HG03095 (cell line): Measurements from ENCODE around the gene NSG1.

Source experiments
- ATAC-seq: cut with Tn5 transposase; IDR thresholded peaks from one replicate; pipeline ENCODE4 v1.9.1; 2021; ENCODE audit warnings: moderate library complexity; ENCODE audit not compliant: unreplicated experiment

The NSG1 gene

GRCh38 chr4:4428966-4429875, 42.3 kb downstream of the NSG1 start:
- no peak for ATAC-seq

GRCh38 chr4:4430492-4431195, 43.7 kb downstream of the NSG1 start:
- ATAC-seq: peak; percentile 62

DNA sequence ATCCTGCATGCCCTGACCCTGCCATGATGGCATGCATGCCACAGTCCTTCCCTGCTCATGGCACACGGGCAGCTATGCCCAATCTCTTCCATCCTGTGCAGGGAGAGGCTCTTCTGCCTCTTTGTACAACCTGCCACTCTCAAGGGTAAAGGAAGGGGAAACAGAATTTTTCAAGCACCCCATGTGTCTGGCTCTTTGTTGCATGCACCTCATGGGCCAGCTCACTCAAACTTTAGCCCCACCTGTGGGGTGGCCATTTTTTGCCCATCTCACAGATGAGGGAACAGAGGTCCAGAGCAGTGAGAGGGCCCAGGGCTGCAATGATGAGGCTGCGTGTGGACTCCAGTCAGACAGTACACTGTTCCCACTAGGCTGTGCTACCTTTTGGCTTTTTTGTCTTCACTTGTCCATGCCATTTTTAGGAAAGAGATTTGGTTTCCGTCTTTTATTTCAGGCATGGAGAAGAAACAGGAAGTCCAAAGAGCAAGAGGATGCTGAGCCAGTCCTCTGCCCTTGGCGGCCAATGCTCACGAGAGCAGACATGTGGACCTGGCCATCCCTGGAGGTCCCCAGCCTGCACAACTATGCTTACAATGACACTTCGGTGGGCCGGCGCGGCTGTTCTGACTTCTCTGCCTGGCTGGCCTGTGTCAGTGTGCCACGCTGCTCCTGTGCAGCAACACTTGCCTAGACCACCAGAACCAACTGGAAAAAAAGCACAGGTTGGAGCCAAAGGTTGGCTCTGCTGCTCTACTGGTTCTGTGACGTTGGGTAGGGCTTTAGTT, 45.6 kb downstream of the NSG1 start:
- ATAC-seq: no peak

DNA sequence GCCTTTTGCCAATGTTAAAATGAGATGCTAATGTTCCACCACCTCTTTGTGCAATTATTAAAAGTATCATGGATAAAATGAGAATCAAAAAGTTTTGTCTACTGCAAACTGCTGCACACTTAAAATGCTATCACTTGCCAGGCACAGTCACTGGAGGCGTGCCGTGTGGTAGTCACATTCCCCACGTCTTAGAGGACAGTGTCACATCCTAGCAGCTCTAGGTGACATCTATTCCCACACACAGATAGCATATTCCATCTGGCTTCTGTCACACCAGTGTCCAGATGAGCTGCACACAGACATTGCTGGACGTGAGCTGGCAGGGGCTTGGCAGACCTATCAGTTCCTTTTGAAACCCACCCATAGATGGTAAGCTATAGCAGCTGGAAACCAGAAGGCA, 47.0 kb downstream of the NSG1 start:
- no peak for ATAC-seq

GRCh38 chr4:4436244-4436823, 49.4 kb downstream of the NSG1 start:
- no peak for ATAC-seq

DNA sequence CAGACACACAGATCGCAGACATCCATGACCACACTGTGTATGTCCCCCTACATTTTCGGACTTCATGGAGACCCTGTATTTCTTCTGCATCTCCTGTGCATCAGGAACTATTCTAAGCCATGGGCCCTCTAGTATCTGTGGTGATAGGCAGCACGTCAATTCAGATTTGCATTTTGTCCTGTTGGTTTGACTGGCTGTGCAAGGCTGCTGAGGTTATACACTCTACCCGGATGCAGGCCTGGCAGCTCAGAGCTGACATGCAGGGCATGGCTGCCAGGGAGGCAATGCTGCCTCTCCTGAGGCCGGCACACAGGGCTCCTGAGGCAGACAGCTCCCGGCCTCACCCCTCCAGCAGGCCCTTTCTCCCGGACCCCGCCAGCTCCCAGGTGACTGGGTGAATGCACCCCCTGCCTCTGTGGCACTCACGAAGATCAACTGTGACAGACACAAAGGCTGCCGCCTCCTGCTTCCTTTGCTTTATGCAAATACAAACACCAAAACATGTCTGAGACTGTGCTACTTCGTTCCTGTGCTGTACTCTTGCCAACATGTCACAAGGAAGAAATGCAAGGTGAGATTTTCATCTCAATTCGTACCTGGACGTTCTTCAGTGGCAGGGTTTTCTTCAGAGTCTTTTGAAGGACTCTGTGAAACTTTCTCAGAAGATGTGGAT, 51.0 kb downstream of the NSG1 start:
- ATAC-seq: no peak

- ATAC-seq: no peak
Measured at GRCh38 chr4:4438891-4439290, 52.0 kb downstream of the NSG1 start.

GRCh38 chr4:4439782-4440181, 52.9 kb downstream of the NSG1 start:
- no peak for ATAC-seq

- peak; percentile 58 for ATAC-seq
Measured at GRCh38 chr4:4440333-4441061, 53.6 kb downstream of the NSG1 start.

DNA sequence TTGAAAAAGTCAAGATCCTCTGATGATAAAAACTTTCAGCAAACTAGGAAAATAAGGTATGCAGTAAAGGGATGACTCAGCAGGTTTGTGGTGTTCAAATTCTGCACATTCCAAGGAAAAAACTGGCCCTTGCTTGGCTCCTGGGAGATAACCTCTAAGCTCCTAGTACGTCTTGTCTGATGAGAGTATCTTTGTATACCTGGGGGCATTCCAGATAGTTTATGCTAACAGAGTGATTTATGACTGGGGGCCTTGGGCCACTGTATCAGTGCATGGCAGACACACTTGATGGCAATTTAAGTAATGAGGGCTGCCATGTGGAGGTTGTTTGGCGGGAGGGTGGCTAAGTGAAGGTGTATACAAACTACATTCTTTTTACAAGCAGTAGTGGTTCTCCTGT, 56.9 kb downstream of the NSG1 start:
- no peak for ATAC-seq

GRCh38 chr4:4446434-4446833, 59.5 kb downstream of the NSG1 start:
- no peak for ATAC-seq

DNA sequence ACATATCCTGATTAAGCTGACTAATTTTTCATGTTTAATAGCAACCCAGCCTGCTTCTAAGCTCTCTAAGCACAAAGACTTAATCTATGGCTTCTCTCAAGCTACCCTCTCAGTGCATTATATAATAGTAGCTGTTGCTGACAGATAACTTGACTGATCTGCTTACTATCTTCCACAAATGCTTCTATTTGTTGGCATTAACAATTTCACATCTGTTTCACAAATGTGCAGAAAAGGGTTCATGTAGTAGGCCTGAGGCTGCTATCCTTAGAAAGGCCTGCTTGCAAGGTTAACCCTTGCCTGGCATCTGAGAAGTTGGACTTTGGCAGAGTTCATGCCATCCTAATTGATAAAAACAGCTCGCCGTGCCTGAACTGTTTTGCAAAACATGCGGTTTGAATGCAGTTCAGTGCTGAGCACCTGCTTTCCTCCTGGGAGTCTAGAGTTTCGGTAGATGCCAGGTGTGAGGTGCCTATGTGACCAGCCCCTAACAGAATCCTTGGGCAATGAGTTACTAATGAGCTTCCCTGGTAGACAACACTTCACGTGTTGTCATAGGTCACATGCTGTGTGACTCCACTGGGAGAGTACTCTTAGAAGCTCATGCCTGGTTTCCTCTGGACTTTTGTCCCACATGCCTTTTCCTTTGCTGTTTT, 68.4 kb downstream of the NSG1 start:
- ATAC-seq: peak; percentile 79

- ATAC-seq: no peak
Measured at GRCh38 chr4:4456351-4456750, 69.4 kb downstream of the NSG1 start.

GRCh38 chr4:4456816-4457578, 70.1 kb downstream of the NSG1 start:
- ATAC-seq: no peak

- ATAC-seq: no peak
Measured at GRCh38 chr4:4457803-4458553, 71.1 kb downstream of the NSG1 start.

- no peak for ATAC-seq
Measured at GRCh38 chr4:4459181-4459580, 72.3 kb downstream of the NSG1 start.

GRCh38 chr4:4460759-4461158, 73.9 kb downstream of the NSG1 start:
- no peak for ATAC-seq

- no peak for ATAC-seq
Measured at GRCh38 chr4:4461178-4461577, 74.3 kb downstream of the NSG1 start.
